Ectodermal cell (in vitro differentiated cells): Measurements from ENCODE around the gene SLC49A3.

Experiments used
- H3K27ac ChIP-seq: 2 replicates; pipeline ENCODE4 v1.7.0; 2013; ENCODE audit warnings: mild to moderate bottlenecking, low read depth, low read length; ENCODE audit not compliant: insufficient read depth, poor library complexity, severe bottlenecking
- H3K27me3 ChIP-seq: 2 replicates; pipeline ENCODE4 v1.7.0; 2013; ENCODE audit warnings: mild to moderate bottlenecking, low read length; ENCODE audit not compliant: insufficient read depth, control insufficient read depth, poor library complexity, severe bottlenecking
- H3K36me3 ChIP-seq: one replicate; pipeline ENCODE4 v1.7.0; 2013; ENCODE audit warnings: low read length; ENCODE audit not compliant: control insufficient read depth, insufficient read depth
- H3K4me1 ChIP-seq: one replicate; pipeline ENCODE4 v1.7.0; 2013; ENCODE audit warnings: low read length; ENCODE audit not compliant: control insufficient read depth, insufficient read depth
- H3K4me3 ChIP-seq: 2 replicates; pipeline ENCODE4 v1.7.0; 2013; ENCODE audit warnings: low read depth, low read length, control low read depth; ENCODE audit not compliant: insufficient read depth
- H3K9me3 ChIP-seq: 2 replicates; pipeline ENCODE4 v1.7.0; 2013; ENCODE audit warnings: mild to moderate bottlenecking, low read length, moderate library complexity; ENCODE audit not compliant: control insufficient read depth
- WGBS, 2 experiments: methylation state at CpG; one replicate each; pipeline ENCODE4 v1.1.7; 2013; ENCODE audit warnings: missing lambda C conversion rate in 2 of 2; 5-methylcytosine and 5-hydroxymethylcytosine counted together

SLC49A3 gene

GRCh38 chr4:653080-653821 lies 35.7 kb downstream of the SLC49A3 start:
- Histone ChIP-seq H3K4me3 (no peak overlapping the region), H3K36me3 (no peaks in the 10 kb centered on the region), H3K27ac (no peak overlapping the region), H3K27me3 (no peaks in the 10 kb centered on the region), H3K9me3 (no peaks in the 10 kb centered on the region), H3K4me1 (peaks cover 15% of the 10 kb centered on the region)
- 94 to 95% methylated on average over 35 of the region's 35 CpGs for WGBS, 2 experiments

GRCh38 chr4:651884-652642 lies 36.9 kb downstream of the SLC49A3 start:
- H3K27ac ChIP-seq, result no peak overlapping the region

GRCh38 chr4:650951-651883 lies 37.7 kb downstream of the SLC49A3 start:
- H3K9me3 ChIP-seq, result no peaks in the 10 kb centered on the region
- peaks cover 18% of the 10 kb centered on the region for H3K4me1 ChIP-seq

More at GRCh38 chr4:651884-652642, 36.9 kb downstream of the SLC49A3 start:
- no peak overlapping the region for H3K4me3 ChIP-seq
- no peaks in the 10 kb centered on the region for H3K36me3 ChIP-seq
- 88% methylated on average over 23 to 24 of the region's 24 CpGs for WGBS, 2 experiments
- H3K9me3 ChIP-seq, result no peaks in the 10 kb centered on the region
- H3K27me3 ChIP-seq, result no peaks in the 10 kb centered on the region
- H3K4me1 ChIP-seq, result peaks cover 18% of the 10 kb centered on the region

GRCh38 chr4:650461-650860 lies 38.5 kb downstream of the SLC49A3 start:
- WGBS, 2 experiments, result 93 to 94% methylated on average over 18 of the region's 18 CpGs

More at GRCh38 chr4:650951-651883, 37.7 kb downstream of the SLC49A3 start:
- Histone ChIP-seq H3K27ac (no peak overlapping the region), H3K27me3 (no peaks in the 10 kb centered on the region), H3K4me3 (no peak overlapping the region), H3K36me3 (no peaks in the 10 kb centered on the region)
- 79 to 81% methylated on average over 47 to 49 of the region's 49 CpGs for WGBS, 2 experiments

GRCh38 chr4:649751-650310 lies 39.1 kb downstream of the SLC49A3 start:
- H3K27me3 ChIP-seq, result no peaks in the 10 kb centered on the region
- H3K4me1 ChIP-seq, result peaks cover 18% of the 10 kb centered on the region
- WGBS, 2 experiments, result 95 to 96% methylated on average over 13 of the region's 13 CpGs
- H3K9me3 ChIP-seq, result no peaks in the 10 kb centered on the region
- H3K4me3 ChIP-seq, result no peak overlapping the region
- H3K36me3 ChIP-seq, result no peaks in the 10 kb centered on the region
- H3K27ac ChIP-seq, result no peak overlapping the region

More at GRCh38 chr4:650461-650860, 38.5 kb downstream of the SLC49A3 start:
- Histone ChIP-seq H3K27ac (no peak overlapping the region), H3K36me3 (no peaks in the 10 kb centered on the region), H3K27me3 (no peaks in the 10 kb centered on the region), H3K9me3 (no peaks in the 10 kb centered on the region), H3K4me3 (no peak overlapping the region), H3K4me1 (peaks cover 18% of the 10 kb centered on the region)

- WGBS, 2 experiments, result 89 to 90% methylated on average over 7 of the region's 7 CpGs
- Histone ChIP-seq H3K27me3 (no peaks in the 10 kb centered on the region), H3K9me3 (no peaks in the 10 kb centered on the region), H3K4me1 (peaks cover 18% of the 10 kb centered on the region), H3K27ac (no peak overlapping the region), H3K4me3 (no peak overlapping the region), H3K36me3 (no peaks in the 10 kb centered on the region)
Observed at GRCh38 chr4:649293-649625, 39.7 kb downstream of the SLC49A3 start.

- H3K9me3 ChIP-seq, result no peaks in the 10 kb centered on the region
Observed at GRCh38 chr4:648579-649292, 40.2 kb downstream of the SLC49A3 start.

GRCh38 chr4:647481-647880 lies 41.5 kb downstream of the SLC49A3 start:
- Histone ChIP-seq H3K36me3 (no peaks in the 10 kb centered on the region), H3K4me1 (peaks cover 18% of the 10 kb centered on the region), H3K27ac (no peak overlapping the region), H3K9me3 (no peaks in the 10 kb centered on the region), H3K27me3 (no peaks in the 10 kb centered on the region), H3K4me3 (no peak overlapping the region)
- WGBS, 2 experiments, result 82 to 85% methylated on average over 13 of the region's 13 CpGs

More at GRCh38 chr4:648579-649292, 40.2 kb downstream of the SLC49A3 start:
- Histone ChIP-seq H3K36me3 (no peaks in the 10 kb centered on the region), H3K4me1 (peaks cover 18% of the 10 kb centered on the region), H3K27me3 (no peaks in the 10 kb centered on the region), H3K27ac (no peak overlapping the region), H3K4me3 (no peak overlapping the region)
- WGBS, 2 experiments, result 72 to 75% methylated on average over 28 of the region's 28 CpGs

GRCh38 chr4:646460-646859 lies 42.5 kb downstream of the SLC49A3 start:
- no peak overlapping the region for H3K27ac ChIP-seq
- 95% methylated on average over 32 of the region's 32 CpGs for WGBS, 2 experiments
- no peak overlapping the region for H3K4me3 ChIP-seq
- peaks cover 18% of the 10 kb centered on the region for H3K4me1 ChIP-seq
- H3K9me3 ChIP-seq, result no peaks in the 10 kb centered on the region
- no peaks in the 10 kb centered on the region for H3K36me3 ChIP-seq
- H3K27me3 ChIP-seq, result no peaks in the 10 kb centered on the region
